Measurements from ENCODE around the gene XXYLT1. TPM values are rescaled to one million over a fixed set of nuclear protein-coding genes. Genes with fewer than 3 reads are reported as not detected.

The XXYLT1 gene
- total and polyA plus RNA-seq, 8 donors, result 1.8 to 5.0 (median 2.6) TPM

GRCh38 chr3:195163719-195164572 lies 107.0 kb downstream of the XXYLT1 start:
- Histone ChIP-seq H3K27me3 (no peaks in the 10 kb centered on the region), H3K4me1 (peaks cover 0 to 5% (median 3%) of the 10 kb centered on the region in 3 donors), H3K9me3 (no peaks in the 10 kb centered on the region), H3K36me3 (no peaks in the 10 kb centered on the region), H3K27ac (no peak overlapping the region), H3K4me3 (no peak overlapping the region)
- FAIRE-seq (no peak), ATAC-seq (no peak), DNase-seq (no peak)
- no peak for TF ChIP-seq CTCF (IDR thresholded peaks at IDR 0.05)
- intact Hi-C loops (cut with DNase I), result no loop called here
- WGBS, 2 donors, result 88 to 92% methylated on average over 7 of the region's 7 CpGs

GRCh38 chr3:195162816-195163215 lies 108.1 kb downstream of the XXYLT1 start:
- intact Hi-C loops (cut with DNase I), result no loop called here
- H3K27me3 ChIP-seq, result no peaks in the 10 kb centered on the region
- FAIRE-seq, result no peak
- no peaks in the 10 kb centered on the region for H3K9me3 ChIP-seq
- no peak overlapping the region for H3K4me3 ChIP-seq
- peak overlapping the region in 2 of 4 donors; percentile 20 to 64 for H3K27ac ChIP-seq
- no peak for DNase-seq
- no peak for ATAC-seq
- H3K4me1 ChIP-seq, result peaks cover 0 to 5% (median 3%) of the 10 kb centered on the region in 3 donors
- no peak for TF ChIP-seq CTCF (IDR thresholded peaks at IDR 0.05)
- no peaks in the 10 kb centered on the region for H3K36me3 ChIP-seq
- WGBS, 2 donors, result 85 to 92% methylated on average over 5 of the region's 5 CpGs

- H3K27ac ChIP-seq, result peak overlapping the region; percentile 20 to 64 (median 30)
- intact Hi-C loops (cut with DNase I), result no loop called here
- no peak overlapping the region for H3K4me3 ChIP-seq
- no peaks in the 10 kb centered on the region for H3K27me3 ChIP-seq
- no peak for FAIRE-seq
- DNase-seq, result peak in 1 of 6 donors; percentile 22
- no peaks in the 10 kb centered on the region for H3K9me3 ChIP-seq
- no peaks in the 10 kb centered on the region for H3K36me3 ChIP-seq
- WGBS, 2 donors, result 61 to 62% methylated on average over 15 of the region's 15 CpGs
- peak; percentile 43 to 76 (median 72) for ATAC-seq
- TF ChIP-seq CTCF (IDR thresholded peaks at IDR 0.05), result no peak
- peaks cover 0 to 5% (median 3%) of the 10 kb centered on the region in 3 donors for H3K4me1 ChIP-seq
These were observed 108.8 kb downstream of the XXYLT1 start for GRCh38 chr3:195162033-195162669.

- ATAC-seq (no peak), FAIRE-seq (no peak), DNase-seq (no peak)
- Histone ChIP-seq H3K4me1 (peaks cover 0 to 5% (median 3%) of the 10 kb centered on the region in 3 donors), H3K27me3 (no peaks in the 10 kb centered on the region), H3K27ac (peak overlapping the region in 1 of 4 donors; percentile 30), H3K36me3 (no peaks in the 10 kb centered on the region), H3K4me3 (no peak overlapping the region), H3K9me3 (no peaks in the 10 kb centered on the region)
- intact Hi-C loops (cut with DNase I), result no loop called here
- no peak for TF ChIP-seq CTCF (IDR thresholded peaks at IDR 0.05)
- WGBS, 2 donors, result 93 to 95% methylated on average over 11 of the region's 11 CpGs
These were observed 110.0 kb downstream of the XXYLT1 start for GRCh38 chr3:195160908-195161434.

Data from pancreas (tissue), 10 donors.